ENCODE measurements around the gene NGLY1.

The NGLY1 gene

GRCh38 chr3:25728101-25728500 lies 55.1 kb downstream of the NGLY1 start:
- no peak for TF ChIP-seq CTCF (conservative IDR thresholded peaks at IDR 0.05; ENCODE audit: low read depth, low read length)
- H3K4me3 ChIP-seq (ENCODE audit: low read length): no peak overlapping the region
- no peak for DNase-seq (ENCODE audit: low read depth)

- DNase-seq (ENCODE audit: low read depth): no peak
- no peak overlapping the region for H3K4me3 ChIP-seq (ENCODE audit: low read length)
- TF ChIP-seq CTCF (conservative IDR thresholded peaks at IDR 0.05; ENCODE audit: low read depth, low read length): no peak
These were observed 55.9 kb downstream of the NGLY1 start for GRCh38 chr3:25727316-25727715.

GRCh38 chr3:25725810-25726209 lies 57.4 kb downstream of the NGLY1 start:
- no peak for TF ChIP-seq CTCF (conservative IDR thresholded peaks at IDR 0.05; ENCODE audit: low read depth, low read length)
- DNase-seq (ENCODE audit: low read depth): no peak
- no peak overlapping the region for H3K4me3 ChIP-seq (ENCODE audit: low read length)

- TF ChIP-seq CTCF (conservative IDR thresholded peaks at IDR 0.05; ENCODE audit: low read depth, low read length): no peak
- H3K4me3 ChIP-seq (ENCODE audit: low read length): no peak overlapping the region
- no peak for DNase-seq (ENCODE audit: low read depth)
These were observed 58.1 kb downstream of the NGLY1 start for GRCh38 chr3:25724948-25725645.

- no peak for DNase-seq (ENCODE audit: low read depth)
- no peak for TF ChIP-seq CTCF (conservative IDR thresholded peaks at IDR 0.05; ENCODE audit: low read depth, low read length)
- H3K4me3 ChIP-seq (ENCODE audit: low read length): no peak overlapping the region
These were observed 59.4 kb downstream of the NGLY1 start for GRCh38 chr3:25723802-25724201.

- TF ChIP-seq CTCF (conservative IDR thresholded peaks at IDR 0.05; ENCODE audit: low read depth, low read length): no peak
- H3K4me3 ChIP-seq (ENCODE audit: low read length): no peak overlapping the region
- no peak for DNase-seq (ENCODE audit: low read depth)
These were observed 63.9 kb downstream of the NGLY1 start for GRCh38 chr3:25719321-25719720.

GRCh38 chr3:25713341-25713985 lies 69.8 kb downstream of the NGLY1 start:
- no peak overlapping the region for H3K4me3 ChIP-seq (ENCODE audit: low read length)
- no peak for TF ChIP-seq CTCF (conservative IDR thresholded peaks at IDR 0.05; ENCODE audit: low read depth, low read length)
- DNase-seq (ENCODE audit: low read depth): no peak
